Thyroid gland (tissue), 4 donors: ENCODE measurements around the gene HIPK2. TPM values are rescaled to one million over a fixed set of nuclear protein-coding genes. Genes with fewer than 3 reads are reported as not detected.

Experiments
- DNase-seq, 2 donors: peaks; one replicate each; pipeline ENCODE4 v3.0.0-alpha.2; 2019
- H3K27ac ChIP-seq, 3 donors: fragments of 200-600 bp; sonication (generic); 1 replicate in 2 of 3; 2 replicates in 1 of 3; pipeline ENCODE4 v1.5.1; 2016 to 2019; ENCODE audit warnings: mild to moderate bottlenecking in 1 of 3, moderate library complexity in 1 of 3
- H3K27me3 ChIP-seq: fragments of 200-600 bp; sonication (generic); one replicate; pipeline ENCODE4 v1.5.1; 2019
- H3K36me3 ChIP-seq, 2 donors: fragments of 200-600 bp; sonication (generic); one replicate each; pipeline ENCODE4 v1.5.1; 2016 to 2019
- H3K4me1 ChIP-seq, 2 donors: fragments of 200-600 bp; sonication (generic); one replicate each; pipeline ENCODE4 v1.5.1; 2017 to 2019
- H3K4me3 ChIP-seq, 3 donors: fragments of 200-600 bp; sonication (generic); replicated peaks in 1 of 3; 1 replicate in 2 of 3; 2 replicates in 1 of 3; pipeline ENCODE4 v1.5.1; 2016; ENCODE audit warnings: mild to moderate bottlenecking in 1 of 3
- H3K9me3 ChIP-seq: fragments of 200-600 bp; sonication (generic); one replicate; pipeline ENCODE4 v1.5.1; 2017
- POLR2A ChIP-seq, 2 donors: fragments of 450-650 bp; IDR thresholded peaks; one replicate each; pipeline ENCODE4 v1.6.1; 2017; ENCODE audit warnings: antibody characterized with exemption in 2 of 2, mild to moderate bottlenecking in 2 of 2, moderate library complexity in 1 of 2
- WGBS, 2 donors: methylation state at CpG; one replicate each; pipeline ENCODE4 v1.1.5; 2017; 5-methylcytosine and 5-hydroxymethylcytosine counted together
- intact Hi-C: fragments of 100-400 bp; cut with DNase I; formaldehyde crosslinking; loops from one replicate; pipeline ENCODE4 v1.15.1; 2023
- total RNA-seq, 4 donors: library from RNA; depleted of rRNA; stranded (reverse); fragments of >200 nt; gene quantifications; one replicate each; pipeline ENCODE4 v1.2.3, GENCODE V29; 2016
- TF ChIP-seq, protein P1 (sequence below), 6 experiments: fragments of 200-600 bp in 3 of 6; fragments of 450-650 bp in 3 of 6; sonication (generic) in 3 of 6; IDR thresholded peaks; one replicate each; pipeline ENCODE4 v1.5.1; 2016 to 2019; ENCODE audit warnings: antibody characterized with exemption in 6 of 6, mild to moderate bottlenecking in 2 of 6, inconsistent platforms in 1 of 6, moderate library complexity in 1 of 6

HIPK2 gene
- total RNA-seq, 4 donors from 2014 or later, result 31.3 to 58.5 (median 41.0) TPM

DNA sequence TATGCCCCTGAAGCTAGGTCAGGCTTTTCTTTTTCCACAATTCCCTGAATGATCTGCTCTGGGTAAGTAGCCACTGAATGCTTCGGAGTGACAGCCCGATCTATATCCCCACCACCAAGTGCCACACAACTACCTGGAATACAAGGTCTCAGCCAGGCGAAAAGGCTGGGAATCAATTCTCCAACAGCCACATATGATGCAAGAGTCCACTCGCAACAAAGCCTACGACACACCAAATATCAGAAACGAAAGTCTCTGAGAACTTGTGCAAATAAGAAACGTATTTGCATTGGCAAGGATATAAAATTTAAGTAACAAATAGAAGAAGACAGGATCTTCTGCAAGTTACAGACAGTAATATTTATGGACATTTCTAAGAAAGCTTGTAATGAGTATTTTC is 5.7 kb downstream of the HIPK2 start:
- 93 to 94% methylated on average over 7 of the region's 7 CpGs for WGBS, 2 donors
- H3K4me3 ChIP-seq, result no peak overlapping the region
- intact Hi-C loops, result no loop called here
- no peaks in the 10 kb centered on the region for H3K36me3 ChIP-seq
- DNase-seq, result no peak
- TF ChIP-seq, protein P1, sequence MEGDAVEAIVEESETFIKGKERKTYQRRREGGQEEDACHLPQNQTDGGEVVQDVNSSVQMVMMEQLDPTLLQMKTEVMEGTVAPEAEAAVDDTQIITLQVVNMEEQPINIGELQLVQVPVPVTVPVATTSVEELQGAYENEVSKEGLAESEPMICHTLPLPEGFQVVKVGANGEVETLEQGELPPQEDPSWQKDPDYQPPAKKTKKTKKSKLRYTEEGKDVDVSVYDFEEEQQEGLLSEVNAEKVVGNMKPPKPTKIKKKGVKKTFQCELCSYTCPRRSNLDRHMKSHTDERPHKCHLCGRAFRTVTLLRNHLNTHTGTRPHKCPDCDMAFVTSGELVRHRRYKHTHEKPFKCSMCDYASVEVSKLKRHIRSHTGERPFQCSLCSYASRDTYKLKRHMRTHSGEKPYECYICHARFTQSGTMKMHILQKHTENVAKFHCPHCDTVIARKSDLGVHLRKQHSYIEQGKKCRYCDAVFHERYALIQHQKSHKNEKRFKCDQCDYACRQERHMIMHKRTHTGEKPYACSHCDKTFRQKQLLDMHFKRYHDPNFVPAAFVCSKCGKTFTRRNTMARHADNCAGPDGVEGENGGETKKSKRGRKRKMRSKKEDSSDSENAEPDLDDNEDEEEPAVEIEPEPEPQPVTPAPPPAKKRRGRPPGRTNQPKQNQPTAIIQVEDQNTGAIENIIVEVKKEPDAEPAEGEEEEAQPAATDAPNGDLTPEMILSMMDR (IDR thresholded peaks at IDR 0.05), result no peak
- TF ChIP-seq POLR2A (IDR thresholded peaks at IDR 0.05), result no peak
- no peak overlapping the region for H3K27ac ChIP-seq
- H3K27me3 ChIP-seq, result no peaks in the 10 kb centered on the region
- no peaks in the 10 kb centered on the region for H3K9me3 ChIP-seq
- peaks cover 6 to 36% of the 10 kb centered on the region in 2 donors for H3K4me1 ChIP-seq

DNA sequence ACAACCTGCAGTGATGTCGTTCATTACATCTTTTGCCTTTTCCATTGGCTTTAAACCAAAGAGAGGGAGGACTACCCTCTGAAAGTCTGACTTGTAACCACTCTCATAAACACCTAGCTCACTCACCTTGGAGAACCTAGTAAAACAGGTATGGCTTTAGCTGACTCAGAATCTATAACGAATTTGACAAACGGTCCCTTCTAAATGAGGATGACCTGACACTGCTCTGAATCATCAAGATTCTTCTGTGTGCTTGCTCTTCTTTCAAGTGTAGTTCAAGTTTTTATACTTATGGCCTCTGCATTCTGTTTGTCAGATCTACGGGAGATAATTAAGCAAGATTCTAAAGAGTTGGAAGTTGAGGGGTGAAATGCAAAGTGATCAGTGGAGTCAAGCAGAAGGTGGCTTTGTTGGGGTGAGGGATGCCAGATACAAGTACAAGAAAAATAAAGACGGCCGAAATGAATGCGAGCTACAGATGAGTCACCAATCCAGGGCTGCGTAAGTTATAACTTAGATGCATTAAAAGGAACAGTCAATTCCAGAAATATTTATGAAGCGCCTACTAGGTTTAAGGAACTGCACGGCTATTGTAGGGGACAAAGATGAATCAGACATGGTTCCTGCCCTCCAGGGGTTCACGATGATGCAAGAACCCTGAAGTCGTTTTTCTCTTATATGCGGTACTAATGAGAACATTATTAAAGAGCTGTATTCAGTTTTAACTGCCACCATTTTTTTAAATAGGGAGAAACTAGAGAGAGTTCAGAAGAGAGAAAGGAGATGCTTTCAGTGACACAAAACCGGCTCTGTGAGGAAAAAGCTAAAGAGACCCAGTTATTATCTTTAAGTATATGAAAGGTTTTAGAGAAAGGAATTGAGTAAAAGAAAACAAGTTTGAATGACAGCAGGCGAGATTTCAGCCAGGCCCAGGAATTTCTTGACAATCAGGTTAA is 6.5 kb downstream of the HIPK2 start:
- no peak overlapping the region for H3K27ac ChIP-seq
- no peaks in the 10 kb centered on the region for H3K36me3 ChIP-seq
- peaks cover 6 to 39% of the 10 kb centered on the region in 2 donors for H3K4me1 ChIP-seq
- TF ChIP-seq, protein P1 (IDR thresholded peaks at IDR 0.05), result no peak
- TF ChIP-seq POLR2A (IDR thresholded peaks at IDR 0.05), result no peak
- DNase-seq, result no peak
- WGBS, 2 donors, result 84 to 90% methylated on average over 15 of the region's 15 CpGs
- H3K27me3 ChIP-seq, result no peaks in the 10 kb centered on the region
- intact Hi-C loops, result no loop called here
- H3K9me3 ChIP-seq, result no peaks in the 10 kb centered on the region
- no peak overlapping the region for H3K4me3 ChIP-seq

DNA sequence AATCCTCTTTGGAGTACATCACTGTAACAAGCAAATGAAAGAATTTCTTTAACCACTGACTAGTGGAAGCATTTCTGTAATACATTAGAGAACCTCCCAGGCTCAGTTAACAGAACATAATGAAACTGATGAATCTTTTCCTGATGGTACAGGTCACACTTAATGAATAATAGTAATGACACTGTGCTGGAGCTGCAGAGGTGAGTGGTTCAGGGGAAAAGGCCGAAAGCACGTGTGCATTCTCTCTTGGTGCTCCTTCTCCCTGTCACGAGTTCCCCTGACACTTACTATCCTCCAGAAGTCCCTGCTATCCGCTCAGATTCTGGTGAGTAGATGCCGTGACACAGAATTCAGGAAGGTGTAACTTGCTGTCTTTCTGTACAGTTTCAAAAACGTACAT is 8.0 kb downstream of the HIPK2 start:
- Histone ChIP-seq H3K27me3 (no peaks in the 10 kb centered on the region), H3K9me3 (no peaks in the 10 kb centered on the region), H3K4me3 (no peak overlapping the region), H3K4me1 (peaks cover 0 to 30% of the 10 kb centered on the region in 2 donors), H3K27ac (no peak overlapping the region), H3K36me3 (no peaks in the 10 kb centered on the region)
- TF ChIP-seq, protein P1 (IDR thresholded peaks at IDR 0.05), result no peak
- no peak for TF ChIP-seq POLR2A (IDR thresholded peaks at IDR 0.05)
- DNase-seq, result no peak
- intact Hi-C loops, result no loop called here
- WGBS, 2 donors, result 94% methylated on average over 6 of the region's 6 CpGs

DNA sequence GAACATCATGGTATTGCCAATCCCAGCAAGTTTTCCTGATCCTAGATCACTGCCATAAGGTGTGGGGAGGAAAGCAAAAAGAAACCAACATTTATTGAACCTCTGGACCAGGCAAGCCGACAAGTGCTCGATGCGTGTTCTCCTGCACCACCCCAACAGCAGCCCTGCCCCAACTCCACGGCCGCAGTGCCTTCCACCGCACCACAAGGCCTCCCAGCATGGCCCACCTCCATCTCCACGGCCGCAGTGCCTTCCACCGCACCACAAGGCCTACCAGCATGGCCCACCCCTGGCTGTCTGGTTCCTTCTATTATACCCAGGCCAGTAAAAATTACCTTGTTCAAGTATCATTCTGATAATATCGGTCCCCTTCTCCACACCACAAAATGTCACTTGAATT is 8.7 kb downstream of the HIPK2 start:
- DNase-seq, result no peak
- peaks cover 0 to 23% of the 10 kb centered on the region in 2 donors for H3K4me1 ChIP-seq
- WGBS, 2 donors, result 97 to 98% methylated on average over 10 of the region's 10 CpGs
- no peaks in the 10 kb centered on the region for H3K9me3 ChIP-seq
- no peak overlapping the region for H3K4me3 ChIP-seq
- no peaks in the 10 kb centered on the region for H3K27me3 ChIP-seq
- H3K36me3 ChIP-seq, result no peaks in the 10 kb centered on the region
- TF ChIP-seq, protein P1 (IDR thresholded peaks at IDR 0.05), result no peak
- no peak for TF ChIP-seq POLR2A (IDR thresholded peaks at IDR 0.05)
- H3K27ac ChIP-seq, result no peak overlapping the region
- intact Hi-C loops, result no loop called here

DNA sequence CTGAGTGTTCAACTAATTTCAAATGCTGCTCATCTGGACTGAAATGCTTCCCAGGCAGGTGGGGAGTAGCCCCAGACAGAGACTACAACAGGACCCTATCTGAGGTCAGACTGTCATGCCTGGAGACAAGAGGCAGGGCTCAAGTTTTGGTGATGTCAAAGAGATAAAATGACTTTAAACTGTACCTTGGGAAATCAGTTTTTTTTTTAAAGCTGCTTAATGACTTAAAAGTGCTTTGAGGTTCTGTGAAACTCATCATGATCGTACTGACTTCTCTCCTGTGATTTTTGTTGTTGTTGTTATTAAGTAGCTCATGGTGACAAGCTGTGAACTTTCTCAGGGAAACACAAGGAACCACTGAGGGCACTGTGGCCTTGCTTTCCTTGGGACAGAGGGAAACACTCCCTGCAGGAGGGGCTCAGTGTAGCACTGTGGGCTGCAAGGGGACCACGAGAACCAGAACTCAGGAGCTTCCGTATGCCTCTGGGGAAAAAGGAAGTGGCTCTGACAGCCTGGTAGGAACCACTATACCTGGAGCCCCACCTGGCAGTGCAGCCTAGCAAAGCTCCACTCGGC is 9.5 kb downstream of the HIPK2 start:
- no peak for DNase-seq
- intact Hi-C loops, result no loop called here
- no peaks in the 10 kb centered on the region for H3K36me3 ChIP-seq
- no peak for TF ChIP-seq POLR2A (IDR thresholded peaks at IDR 0.05)
- TF ChIP-seq, protein P1 (IDR thresholded peaks at IDR 0.05), result no peak
- peaks cover 0 to 23% of the 10 kb centered on the region in 2 donors for H3K4me1 ChIP-seq
- no peaks in the 10 kb centered on the region for H3K27me3 ChIP-seq
- no peak overlapping the region for H3K27ac ChIP-seq
- H3K4me3 ChIP-seq, result no peak overlapping the region
- 75 to 82% methylated on average over 3 to 4 of the region's 4 CpGs for WGBS, 2 donors
- no peaks in the 10 kb centered on the region for H3K9me3 ChIP-seq
